Liver (tissue), 3 donors: Measurements from ENCODE around the gene RESP18.

Experiments
- HNF4G ChIP-seq: IDR thresholded peaks from 2 replicates; pipeline ENCODE4 v1.6.1; 2016; ENCODE audit warnings: antibody characterized with exemption
- TF ChIP-seq, protein P1 (sequence below): fragments of 150-350 bp; IDR thresholded peaks from 2 replicates; pipeline ENCODE4 v1.5.1; 2017; ENCODE audit warnings: improper control_type of control experiment, low read depth, low read length; ENCODE audit not compliant: missing input control
- TF ChIP-seq, protein P2 (sequence below): IDR thresholded peaks from 2 replicates; pipeline ENCODE4 v1.6.1; 2016; ENCODE audit warnings: antibody characterized with exemption, mild to moderate bottlenecking
- donor health status: healthy.
- donor health status: healthy.

DNA sequence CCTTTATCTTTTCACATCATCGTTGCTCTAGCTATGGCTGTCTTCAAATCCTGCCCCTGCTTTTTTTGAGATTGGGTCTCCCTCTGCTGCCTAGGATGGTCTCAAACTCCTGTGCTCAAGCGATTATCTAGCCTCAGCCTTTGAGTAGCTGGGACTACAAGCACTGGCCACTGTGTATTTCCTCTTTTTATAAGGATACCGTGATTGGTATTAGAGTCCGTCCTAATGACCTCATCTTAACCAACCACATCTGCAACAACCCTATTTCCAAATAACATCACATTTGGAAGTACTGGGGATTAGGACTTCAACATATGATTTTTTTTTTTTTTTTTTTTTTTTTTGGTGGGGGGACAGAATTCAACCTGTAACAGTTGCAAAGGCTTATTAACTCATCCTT, 9.1 kb downstream of the RESP18 start:
- TF ChIP-seq, protein P1, sequence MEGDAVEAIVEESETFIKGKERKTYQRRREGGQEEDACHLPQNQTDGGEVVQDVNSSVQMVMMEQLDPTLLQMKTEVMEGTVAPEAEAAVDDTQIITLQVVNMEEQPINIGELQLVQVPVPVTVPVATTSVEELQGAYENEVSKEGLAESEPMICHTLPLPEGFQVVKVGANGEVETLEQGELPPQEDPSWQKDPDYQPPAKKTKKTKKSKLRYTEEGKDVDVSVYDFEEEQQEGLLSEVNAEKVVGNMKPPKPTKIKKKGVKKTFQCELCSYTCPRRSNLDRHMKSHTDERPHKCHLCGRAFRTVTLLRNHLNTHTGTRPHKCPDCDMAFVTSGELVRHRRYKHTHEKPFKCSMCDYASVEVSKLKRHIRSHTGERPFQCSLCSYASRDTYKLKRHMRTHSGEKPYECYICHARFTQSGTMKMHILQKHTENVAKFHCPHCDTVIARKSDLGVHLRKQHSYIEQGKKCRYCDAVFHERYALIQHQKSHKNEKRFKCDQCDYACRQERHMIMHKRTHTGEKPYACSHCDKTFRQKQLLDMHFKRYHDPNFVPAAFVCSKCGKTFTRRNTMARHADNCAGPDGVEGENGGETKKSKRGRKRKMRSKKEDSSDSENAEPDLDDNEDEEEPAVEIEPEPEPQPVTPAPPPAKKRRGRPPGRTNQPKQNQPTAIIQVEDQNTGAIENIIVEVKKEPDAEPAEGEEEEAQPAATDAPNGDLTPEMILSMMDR, result no peak
- TF ChIP-seq HNF4G, result no peak
- TF ChIP-seq, protein P2, sequence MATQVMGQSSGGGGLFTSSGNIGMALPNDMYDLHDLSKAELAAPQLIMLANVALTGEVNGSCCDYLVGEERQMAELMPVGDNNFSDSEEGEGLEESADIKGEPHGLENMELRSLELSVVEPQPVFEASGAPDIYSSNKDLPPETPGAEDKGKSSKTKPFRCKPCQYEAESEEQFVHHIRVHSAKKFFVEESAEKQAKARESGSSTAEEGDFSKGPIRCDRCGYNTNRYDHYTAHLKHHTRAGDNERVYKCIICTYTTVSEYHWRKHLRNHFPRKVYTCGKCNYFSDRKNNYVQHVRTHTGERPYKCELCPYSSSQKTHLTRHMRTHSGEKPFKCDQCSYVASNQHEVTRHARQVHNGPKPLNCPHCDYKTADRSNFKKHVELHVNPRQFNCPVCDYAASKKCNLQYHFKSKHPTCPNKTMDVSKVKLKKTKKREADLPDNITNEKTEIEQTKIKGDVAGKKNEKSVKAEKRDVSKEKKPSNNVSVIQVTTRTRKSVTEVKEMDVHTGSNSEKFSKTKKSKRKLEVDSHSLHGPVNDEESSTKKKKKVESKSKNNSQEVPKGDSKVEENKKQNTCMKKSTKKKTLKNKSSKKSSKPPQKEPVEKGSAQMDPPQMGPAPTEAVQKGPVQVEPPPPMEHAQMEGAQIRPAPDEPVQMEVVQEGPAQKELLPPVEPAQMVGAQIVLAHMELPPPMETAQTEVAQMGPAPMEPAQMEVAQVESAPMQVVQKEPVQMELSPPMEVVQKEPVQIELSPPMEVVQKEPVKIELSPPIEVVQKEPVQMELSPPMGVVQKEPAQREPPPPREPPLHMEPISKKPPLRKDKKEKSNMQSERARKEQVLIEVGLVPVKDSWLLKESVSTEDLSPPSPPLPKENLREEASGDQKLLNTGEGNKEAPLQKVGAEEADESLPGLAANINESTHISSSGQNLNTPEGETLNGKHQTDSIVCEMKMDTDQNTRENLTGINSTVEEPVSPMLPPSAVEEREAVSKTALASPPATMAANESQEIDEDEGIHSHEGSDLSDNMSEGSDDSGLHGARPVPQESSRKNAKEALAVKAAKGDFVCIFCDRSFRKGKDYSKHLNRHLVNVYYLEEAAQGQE, result no peak
